Astrocyte of the cerebellum (primary cell): ENCODE data around the gene PWWP3B.
"Not testable (repeated sequence)": the region's sequence is repeated elsewhere in the genome, so short reads cannot be mapped to it uniquely, and the experiment has no call there.

Experiments used
- DNase-seq: peaks from one replicate; pipeline ENCODE4 v3.0.0-alpha.2; 2011; ENCODE audit warnings: low read depth
- H3K4me3 ChIP-seq: 2 replicates; pipeline ENCODE4 v1.5.1; 2011; ENCODE audit warnings: mild to moderate bottlenecking, low read depth, low read length, moderate library complexity
- CTCF ChIP-seq: IDR thresholded peaks from 2 replicates; pipeline ENCODE4 v1.5.1; 2012; ENCODE audit warnings: low read length, low read depth, moderate library complexity, mild to moderate bottlenecking; ENCODE audit errors: missing control alignments
- in situ Hi-C: cut with HindIII; loops from 2 replicates; pipeline ENCODE4 v1.10.0; 2017; ENCODE audit warnings: low sequenced_read_pairs

The PWWP3B gene

GRCh38 chrX:106171293-106171820, 3.3 kb downstream of the PWWP3B start:
- no peak for DNase-seq
- H3K4me3 ChIP-seq = no peak overlapping the region
- no peak for TF ChIP-seq CTCF
- in situ Hi-C loops = no loop called here

- in situ Hi-C loops = no loop called here
- no peak for TF ChIP-seq CTCF
- DNase-seq = peak; percentile 54
- peak overlapping the region; percentile 41 for H3K4me3 ChIP-seq
Observed at GRCh38 chrX:106177106-106177981, 9.2 kb downstream of the PWWP3B start.

GRCh38 chrX:106177982-106178321, 9.8 kb downstream of the PWWP3B start:
- DNase-seq = no peak
- in situ Hi-C loops = no loop called here
- TF ChIP-seq CTCF = no peak
- H3K4me3 ChIP-seq = peak overlapping the region; percentile 41

- in situ Hi-C loops = no loop called here
- H3K4me3 ChIP-seq = no peak overlapping the region
- TF ChIP-seq CTCF = peak; percentile 19
- DNase-seq = peak; percentile 8
Observed at GRCh38 chrX:106178826-106179225, 10.7 kb downstream of the PWWP3B start.

- H3K4me3 ChIP-seq, DNase-seq, in situ Hi-C loops: not testable (repeated sequence)
Observed at GRCh38 chrX:106183685-106184084, 15.6 kb downstream of the PWWP3B start.

GRCh38 chrX:106201502-106202178, 33.5 kb downstream of the PWWP3B start:
- DNase-seq = no peak
- in situ Hi-C loops = no loop called here
- H3K4me3 ChIP-seq = no peak overlapping the region
- TF ChIP-seq CTCF = no peak

GRCh38 chrX:106203315-106203714, 35.2 kb downstream of the PWWP3B start:
- in situ Hi-C loops = no loop called here
- no peak for DNase-seq
- no peak for TF ChIP-seq CTCF
- H3K4me3 ChIP-seq = no peak overlapping the region
